SHP77 (cell line): ENCODE data around the gene DAPK1.

Experiments
- DNase-seq, 2 experiments: peaks; one replicate each; lab custom pipeline; 2025; lab: John Stamatoyannopoulos, UW

The DAPK1 gene

DNA sequence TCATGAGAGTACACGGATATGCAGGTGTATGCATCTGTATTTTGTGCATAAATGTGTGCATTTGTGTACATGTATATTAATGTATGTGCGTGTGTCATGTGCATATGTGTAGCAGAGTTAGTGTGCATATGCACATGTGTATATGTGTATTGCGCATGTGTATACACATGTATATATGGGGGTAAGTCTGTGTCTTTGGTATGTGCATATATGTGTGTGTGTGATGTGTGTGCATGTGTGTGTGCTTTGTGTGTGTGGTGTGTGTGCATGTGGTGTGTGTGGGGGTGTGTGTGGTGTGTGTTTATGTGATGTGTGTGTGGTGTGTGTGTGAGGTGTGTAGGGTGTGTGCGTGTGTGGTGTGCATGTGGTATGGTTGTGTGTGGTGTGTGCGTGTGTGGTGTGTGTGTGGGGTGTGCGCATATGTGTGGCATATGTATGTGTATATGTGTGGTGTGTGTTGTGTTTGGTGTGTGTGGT is 215.2 kb downstream of the DAPK1 start:
- DNase-seq: no peak

DNA sequence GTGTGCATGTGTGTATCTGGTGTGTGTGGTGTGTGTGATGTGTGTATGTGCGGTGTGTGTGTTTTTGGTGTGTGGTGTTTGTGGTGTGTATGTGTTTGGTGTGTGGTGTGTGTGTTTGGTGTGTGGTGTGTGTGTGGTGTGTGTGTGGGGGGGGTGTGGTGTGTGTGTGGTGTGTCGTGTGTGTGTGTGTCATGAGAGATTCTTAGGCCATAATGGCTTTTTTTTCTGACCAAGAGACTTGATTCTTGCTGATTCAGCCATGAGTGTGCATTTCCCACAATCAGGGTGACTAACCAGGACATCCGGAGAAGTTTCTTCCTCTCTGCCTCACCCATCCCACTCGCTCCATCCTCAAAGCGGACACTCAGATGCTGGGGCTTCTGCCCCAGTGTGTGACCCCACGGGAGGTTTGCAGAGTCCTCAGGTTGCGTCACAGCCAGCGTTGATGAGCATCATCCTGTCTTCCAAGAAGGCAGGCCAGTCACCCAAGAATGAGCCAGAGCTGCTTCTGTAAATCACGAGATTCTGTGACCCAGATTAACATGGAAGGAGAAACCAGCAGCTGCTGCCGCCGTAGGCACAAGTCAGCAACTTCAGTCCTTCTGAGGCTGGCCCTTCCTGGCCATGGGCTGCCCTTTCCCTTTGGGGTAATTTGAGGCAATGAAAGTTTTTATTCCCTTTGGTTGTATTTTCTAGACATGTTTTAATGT is 215.8 kb downstream of the DAPK1 start:
- DNase-seq: no peak

DNA sequence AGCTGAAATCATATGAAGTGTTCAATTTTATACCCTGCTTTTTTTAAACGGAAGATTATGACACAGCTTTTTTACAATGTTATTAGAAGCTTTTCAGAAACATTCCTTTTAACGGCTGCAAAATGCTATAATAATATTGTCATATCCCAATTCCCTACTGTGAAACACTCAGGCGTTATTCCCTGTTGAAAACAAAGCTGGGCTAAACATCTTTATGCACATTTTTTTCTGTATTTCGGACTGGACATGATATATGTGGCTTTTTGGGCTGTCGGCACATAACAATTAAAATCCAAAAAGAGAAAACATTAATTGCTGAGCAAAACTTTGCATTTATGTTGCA is 216.3 kb downstream of the DAPK1 start:
- no peak for DNase-seq

DNA sequence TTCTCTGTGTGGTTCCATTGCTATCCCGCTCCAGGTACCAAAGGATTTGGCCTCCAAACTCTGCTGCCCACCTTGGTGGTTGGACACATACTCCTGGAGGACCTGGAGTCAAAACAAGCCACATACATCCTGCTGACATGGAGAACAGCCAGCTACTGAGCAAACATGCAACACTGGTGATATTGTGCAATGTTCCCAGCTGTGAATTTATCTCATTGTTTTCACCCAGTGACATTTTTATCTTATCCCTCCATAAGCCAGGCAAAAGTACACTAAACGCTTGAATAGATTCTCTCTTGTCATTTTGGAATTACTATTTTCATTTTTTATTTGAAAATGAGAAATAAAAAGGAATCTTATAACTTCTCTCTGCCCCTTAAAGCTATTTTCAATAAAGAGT is 217.2 kb downstream of the DAPK1 start:
- DNase-seq: peak in 1 of 2 experiments; percentile 40

DNA sequence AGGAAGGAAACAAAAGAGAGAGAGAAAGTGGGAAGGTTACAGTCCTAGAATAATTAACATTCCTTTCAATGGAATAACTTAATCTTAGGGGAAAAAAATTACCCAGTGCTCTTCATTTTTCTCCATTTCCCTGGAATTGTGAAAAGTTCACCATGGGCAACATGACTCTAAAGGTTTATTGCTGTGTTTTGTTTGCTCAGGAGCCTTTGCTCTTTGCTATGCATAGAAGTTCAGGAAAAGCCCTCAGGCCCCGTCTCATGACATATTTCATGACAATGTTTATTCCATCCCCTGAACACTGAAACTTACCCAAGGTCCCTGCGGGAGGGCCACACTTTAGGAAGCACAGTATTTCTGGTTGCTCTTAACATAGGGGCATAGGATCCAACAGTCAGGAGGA is 218.5 kb downstream of the DAPK1 start:
- DNase-seq: no peak

DNA sequence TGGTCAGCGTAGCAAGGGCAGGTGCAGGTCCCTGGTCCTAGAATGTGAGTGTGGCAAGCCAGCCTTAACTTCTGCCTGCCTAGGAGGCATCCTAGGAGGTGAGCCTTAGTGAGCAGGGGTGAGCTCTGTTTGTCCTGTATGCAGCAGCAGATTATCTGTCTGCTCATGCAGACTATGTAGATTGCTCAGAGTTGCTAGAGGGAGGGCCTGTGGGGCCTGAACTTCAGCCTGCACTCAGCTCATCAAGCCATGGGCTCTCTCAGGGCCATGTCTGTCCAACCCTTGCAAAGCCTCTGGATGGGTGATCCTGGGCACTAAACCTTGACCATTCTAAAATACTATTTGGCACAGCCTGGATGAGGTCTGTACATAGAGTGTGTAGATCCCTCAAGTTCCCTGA is 219.8 kb downstream of the DAPK1 start:
- DNase-seq: no peak

DNA sequence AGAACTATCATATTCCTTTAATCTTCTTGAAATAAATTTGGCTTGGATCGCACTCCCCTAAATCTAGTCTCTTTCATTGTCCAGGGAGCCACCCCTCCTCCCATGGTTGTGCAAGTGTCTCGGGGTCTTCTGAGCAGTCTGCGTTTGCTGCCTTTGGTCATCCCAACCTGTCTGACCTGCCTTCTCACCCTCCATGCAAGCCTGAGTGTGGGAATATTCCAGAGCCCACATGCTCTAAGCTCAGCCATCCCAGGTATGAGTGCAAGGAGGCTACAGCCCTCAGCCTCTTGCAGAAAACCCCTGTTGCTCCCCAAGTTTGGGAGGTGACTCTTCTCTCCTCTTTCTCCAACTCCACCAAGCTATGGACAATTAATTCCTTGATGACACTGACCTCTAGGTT is 220.6 kb downstream of the DAPK1 start:
- no peak for DNase-seq

DNA sequence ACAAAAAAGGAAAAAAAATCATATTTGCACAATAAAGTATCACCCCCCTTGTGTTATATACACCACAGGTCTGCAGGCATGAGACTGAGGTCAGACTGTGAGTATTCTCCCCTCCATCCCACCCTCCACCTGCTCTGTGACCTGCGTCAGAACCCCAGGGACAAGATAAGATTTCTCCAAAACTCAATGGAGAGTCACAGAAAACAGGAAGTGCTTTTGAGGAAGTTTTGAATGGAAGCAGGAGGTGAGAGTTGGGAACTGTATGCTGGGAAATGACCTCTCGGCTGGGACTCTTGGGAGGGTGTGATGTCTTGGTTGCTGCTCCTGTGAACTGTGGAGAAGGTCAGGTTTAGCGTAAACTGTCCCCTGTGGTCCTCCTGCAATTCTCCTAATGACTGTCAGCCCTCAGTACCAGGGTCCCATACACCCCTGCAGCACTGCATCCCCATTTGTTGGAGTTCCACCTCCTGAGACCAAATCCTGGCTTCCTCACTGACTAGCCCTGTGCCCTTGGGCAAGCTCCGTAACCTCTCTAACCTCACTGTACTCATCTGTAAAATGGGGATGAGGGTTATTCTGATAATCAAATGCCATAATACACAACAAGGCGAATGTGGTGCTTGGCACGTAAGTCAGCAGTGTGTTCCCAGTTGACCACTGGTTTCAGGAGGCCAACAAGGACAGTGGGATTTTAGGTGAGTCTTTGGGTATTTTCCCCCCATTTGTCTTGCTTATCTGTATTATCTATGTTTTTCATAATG is 221.4 kb downstream of the DAPK1 start:
- no peak for DNase-seq

DNA sequence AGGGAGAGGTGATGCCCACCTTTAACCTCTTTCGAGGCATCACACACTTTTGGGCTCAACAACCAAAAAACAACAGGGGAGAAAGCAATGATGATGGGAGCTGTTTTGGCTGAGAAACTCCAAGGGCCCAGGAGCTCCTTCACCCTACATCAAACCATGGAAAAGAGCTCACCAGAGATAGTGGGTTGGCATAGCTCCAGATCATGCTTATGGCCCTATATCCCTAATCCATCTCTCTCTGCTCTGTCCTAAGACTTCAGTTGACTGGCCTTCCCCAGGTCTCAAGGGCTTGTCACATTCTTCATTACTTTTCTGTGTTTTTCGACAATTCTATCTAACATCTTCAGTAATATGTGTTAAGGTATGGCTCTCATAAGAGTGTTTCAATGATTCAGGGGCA is 222.5 kb downstream of the DAPK1 start:
- DNase-seq: no peak

DNA sequence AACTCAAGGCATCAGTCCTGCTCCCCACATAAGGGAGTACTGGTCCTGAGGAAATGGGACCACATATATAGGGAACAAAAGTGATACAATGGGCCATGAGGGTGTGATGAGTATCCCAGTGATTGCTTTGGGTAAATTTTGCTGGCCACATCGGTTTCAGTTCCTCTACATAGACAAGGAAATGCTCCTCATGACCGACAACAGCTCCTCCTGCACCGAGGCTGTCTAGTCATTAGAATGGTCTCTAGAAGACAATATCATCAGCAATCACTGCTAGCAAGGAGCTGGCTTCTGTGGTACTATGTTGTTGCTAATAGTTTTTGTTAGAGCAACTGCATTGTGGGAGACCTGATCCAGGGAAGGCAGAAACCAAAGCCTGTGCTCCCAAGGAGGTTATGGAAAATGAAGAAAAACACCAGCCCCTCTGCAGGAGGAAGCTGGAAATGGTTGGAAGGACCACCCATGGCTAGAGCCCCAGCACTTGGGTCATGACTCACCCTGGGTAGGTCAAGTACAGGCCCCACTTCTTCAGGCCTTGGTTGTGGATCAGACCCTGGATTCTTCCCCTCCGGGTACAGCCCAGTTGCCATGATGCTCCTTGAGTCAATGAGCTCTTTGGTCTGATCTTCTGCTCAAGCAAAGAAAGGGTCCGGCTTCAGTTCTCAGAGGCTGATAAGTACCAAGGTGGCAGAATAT is 224.9 kb downstream of the DAPK1 start:
- DNase-seq: no peak

DNA sequence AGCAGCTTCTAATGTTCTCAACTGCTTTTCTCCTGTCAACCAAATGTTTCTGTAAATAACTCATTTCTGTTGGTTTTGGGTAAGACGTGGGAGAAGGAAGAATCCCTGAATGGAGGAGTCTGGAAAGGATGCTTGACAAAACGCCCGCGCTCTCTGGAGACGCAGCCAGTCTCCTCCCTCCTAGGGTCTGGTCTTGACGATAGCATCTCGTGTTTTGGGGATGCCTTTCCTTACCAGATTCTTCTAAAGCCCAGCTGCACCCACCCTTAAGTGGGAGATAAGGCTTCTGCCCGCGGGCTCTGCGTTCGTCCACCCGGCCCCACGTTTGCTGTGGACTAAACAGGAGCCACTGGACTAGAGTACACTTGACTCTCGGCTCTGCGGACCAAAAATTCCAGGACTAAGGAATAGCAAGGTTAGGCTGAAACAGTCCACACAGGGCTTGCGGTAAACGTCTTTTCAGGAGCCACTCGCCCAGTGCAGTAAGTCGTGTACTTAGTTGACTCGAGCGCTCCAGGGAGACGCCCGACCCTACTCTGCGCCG is 227.8 kb downstream of the DAPK1 start:
- DNase-seq: no peak

DNA sequence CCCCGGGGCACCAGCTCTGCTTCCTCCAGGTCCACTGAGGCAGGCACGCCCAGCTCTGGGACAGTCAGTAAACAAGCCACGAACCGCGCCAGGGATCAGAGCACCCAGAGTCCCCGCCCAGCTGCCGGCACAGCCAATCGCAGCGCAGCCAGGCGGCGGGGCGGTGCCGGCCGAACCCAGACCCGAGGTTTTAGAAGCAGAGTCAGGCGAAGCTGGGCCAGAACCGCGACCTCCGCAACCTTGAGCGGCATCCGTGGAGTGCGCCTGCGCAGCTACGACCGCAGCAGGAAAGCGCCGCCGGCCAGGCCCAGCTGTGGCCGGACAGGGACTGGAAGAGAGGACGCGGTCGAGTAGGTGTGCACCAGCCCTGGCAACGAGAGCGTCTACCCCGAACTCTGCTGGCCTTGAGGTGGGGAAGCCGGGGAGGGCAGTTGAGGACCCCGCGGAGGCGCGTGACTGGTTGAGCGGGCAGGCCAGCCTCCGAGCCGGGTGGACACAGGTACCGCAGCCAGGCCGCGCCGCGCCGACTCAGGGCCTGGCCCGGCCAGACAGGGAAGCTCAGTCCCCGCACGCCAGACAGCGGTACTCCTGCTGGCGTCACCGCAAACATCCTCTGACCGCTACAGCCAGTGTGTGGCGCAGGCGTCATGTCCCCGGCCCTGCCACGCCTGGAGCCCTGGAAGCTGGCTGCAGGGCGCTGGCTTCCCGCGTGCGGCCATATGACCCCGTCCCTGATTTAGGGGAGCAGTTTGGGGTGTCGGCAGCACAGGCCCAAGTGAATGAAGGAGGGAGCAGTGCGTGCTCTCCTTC is 228.4 kb downstream of the DAPK1 start, which contains the start of gene CTSL:
CTSL (plus strand) TSS at position 220 of the 810 bp plus-strand sequence. CDS start 1,485 bp downstream, outside the sequence.
- DNase-seq: peak; percentile 41 to 57

DNA sequence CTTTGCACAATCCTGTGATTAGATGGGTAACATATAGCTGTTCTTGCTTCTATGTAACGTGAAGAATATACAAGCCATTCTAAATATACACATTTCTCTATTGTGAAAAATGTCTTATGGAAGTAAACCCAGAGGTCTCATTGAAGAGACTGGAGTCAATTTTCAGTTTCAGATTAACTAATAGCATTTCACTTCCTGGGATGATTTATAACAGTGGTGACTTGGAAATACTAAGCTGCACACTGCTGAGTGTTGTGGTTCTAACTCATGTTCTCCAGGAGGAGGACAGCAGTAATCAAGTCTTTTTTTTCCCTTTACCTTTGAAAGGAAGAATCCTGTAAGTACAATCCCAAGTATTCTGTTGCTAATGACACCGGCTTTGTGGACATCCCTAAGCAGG is 231.6 kb downstream of the DAPK1 start:
- DNase-seq: no peak

DNA sequence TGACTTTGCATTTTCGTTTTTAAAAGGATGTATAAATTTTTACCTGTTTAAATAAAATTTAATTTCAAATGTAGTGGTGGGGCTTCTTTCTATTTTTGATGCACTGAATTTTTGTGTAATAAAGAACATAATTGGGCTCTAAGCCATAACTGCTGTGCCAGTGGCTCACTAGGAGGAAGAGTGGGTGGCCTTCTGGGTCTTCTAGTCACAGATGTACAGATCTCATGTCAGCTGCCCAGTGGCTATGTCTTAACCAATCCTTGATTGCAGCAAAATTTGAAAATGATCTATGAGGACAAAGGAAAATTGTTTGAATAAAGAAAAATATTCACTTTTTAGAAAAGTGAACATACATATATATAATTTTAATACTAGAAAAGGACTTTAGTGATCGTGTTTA is 233.7 kb downstream of the DAPK1 start:
- DNase-seq: no peak

DNA sequence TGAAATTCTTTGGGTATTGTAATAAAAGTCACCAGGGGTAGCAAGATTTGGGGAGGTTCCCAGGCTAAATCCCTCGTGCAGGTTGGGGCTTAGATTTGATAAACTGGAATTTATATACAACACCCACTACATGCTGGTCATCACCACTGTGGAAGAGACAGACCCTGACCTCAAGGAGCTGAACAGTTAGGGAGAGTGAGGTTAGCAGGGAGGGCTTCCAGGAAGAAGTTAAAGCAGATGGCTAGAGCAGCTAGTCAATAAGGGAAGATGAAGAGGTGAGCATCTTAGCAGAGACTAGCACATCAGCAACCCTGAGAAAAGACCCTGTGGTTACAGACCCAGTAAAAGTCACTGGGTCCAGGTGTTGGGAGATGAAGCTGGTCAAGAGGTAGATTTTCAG is 234.7 kb downstream of the DAPK1 start:
- no peak for DNase-seq

DNA sequence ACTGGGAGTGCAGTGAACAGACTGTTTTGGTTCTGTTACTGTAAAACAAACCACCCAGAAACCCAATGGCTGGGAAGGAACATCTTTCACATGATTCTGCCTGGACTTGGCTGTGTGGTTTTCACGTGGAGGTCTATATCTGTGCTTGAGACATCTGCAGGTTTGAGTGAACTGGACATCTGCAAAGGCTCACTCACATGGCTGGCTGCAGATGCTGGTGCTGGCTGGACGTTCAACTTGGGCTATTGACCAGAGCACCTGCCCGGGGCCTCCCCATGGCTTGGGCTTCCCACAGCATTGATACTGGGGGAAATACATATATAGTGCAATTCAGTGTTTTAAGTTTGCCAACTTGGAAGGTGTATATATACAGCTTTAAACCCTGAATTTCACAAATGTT is 235.1 kb downstream of the DAPK1 start:
- no peak for DNase-seq

DNA sequence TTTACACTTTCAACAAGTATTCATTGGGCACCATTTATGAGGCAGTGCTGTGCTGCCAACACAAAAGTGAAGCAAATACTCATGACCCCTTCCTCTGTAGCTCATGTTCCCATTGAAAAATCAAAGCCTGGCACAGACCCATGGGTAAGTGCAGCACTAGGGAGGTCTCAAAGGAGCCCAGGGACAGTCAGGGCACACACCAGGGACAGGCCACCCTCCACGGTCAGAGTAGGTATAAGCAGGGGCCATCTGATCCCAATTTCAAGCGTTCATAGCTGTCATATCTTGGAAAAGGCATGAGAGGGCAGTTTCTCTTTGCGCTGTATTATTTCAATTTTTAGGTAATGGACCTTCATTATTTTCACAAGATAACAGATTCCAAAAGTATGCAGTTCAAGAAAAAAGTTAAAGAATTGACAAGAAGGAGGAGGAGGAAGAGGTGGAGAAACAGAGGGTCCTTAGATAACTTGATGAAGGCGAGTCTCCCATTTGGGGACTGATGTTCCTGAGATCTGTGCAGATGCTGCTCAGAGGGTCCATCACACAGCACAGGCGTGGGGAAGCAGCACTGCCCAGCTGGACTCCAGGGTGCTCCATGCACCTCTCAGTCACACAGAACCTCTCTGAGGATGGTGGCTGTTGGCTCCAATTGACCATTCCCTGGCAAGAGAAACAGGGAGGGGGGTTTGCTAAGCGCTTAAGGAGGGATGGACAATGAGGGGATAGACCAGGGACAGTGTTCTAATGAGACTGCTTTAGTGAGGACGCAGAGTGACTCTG is 235.8 kb downstream of the DAPK1 start:
- DNase-seq: no peak

DNA sequence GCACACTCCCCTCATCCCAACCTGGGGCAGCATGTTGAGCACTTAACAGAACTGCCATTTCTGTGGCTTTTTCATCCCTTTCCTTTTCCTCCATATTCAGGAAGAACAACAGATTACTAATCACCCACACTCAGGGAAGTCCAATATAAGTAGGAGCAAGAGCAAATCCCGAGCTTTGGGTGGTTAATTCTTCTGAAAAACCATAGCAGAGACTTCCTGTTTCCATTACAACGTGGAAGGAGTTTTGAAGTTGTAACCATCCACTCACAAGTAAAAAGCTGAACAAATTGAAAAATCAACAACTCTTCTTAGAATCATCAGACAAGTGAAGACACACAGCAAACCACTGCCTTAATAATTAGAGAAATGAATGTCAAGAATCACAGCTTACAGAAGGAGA is 236.4 kb downstream of the DAPK1 start:
- DNase-seq: no peak

DNA sequence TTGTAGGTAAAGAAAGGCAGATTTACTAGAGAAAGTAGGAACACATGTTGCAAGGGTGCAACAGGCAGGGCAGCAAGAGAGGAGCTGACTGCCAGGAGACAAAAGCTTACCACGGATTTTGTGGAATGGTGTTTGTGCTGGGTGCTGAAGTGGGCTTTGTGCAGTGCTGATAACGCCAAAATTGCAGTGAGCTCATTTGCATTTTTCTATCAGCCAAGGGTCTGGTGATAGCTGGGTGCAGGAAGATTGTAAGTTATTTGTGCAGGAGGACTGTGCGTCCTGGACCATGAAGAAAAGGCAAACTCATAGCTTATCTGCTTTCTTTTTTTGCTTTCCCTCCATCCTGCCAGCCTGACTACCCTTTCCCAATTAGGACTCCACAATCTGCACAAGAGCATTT is 241.9 kb downstream of the DAPK1 start:
- no peak for DNase-seq

DNA sequence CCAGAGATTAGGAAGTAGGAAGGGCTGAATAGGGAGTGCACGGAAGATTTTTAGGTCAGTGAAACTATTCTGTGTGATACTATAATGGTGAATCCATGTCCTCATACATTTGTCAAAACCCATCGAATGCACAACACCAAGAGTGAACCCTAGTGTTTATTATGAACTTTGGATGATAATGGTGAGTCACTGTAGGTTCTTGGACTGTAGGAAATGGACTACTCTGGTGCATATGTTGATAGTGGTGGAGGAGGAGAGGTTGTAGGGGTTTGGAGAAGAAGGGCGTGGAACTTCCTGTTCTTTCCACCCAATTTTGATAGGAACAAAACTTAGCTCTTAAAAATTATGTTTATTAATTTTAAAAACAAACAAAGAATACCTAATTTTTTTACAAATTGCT is 242.5 kb downstream of the DAPK1 start:
- no peak for DNase-seq

DNA sequence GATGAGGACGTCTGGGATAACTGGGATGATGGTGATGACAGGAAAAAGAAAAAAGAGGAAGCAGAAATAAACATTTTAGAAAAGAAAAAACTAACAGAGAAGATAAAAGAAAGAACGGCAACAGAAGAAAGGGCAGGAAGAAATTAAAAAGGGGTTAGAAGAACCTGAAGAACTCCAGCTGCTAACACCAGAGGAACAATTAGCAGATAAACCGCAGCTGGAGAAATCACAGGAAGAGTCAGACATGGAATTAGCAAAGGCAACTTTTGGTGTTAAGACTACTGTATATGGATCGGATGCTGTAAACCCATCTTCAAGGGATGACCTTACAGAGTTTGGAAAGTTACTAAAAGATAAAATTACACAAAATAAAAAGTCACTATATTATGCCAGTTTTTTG is 243.7 kb downstream of the DAPK1 start:
- no peak for DNase-seq
